NCI-H1105 (cell line): ENCODE data around the gene B4GALT2.

Experiments used
- DNase-seq: peaks from one replicate; lab custom pipeline; 2025; lab: John Stamatoyannopoulos, UW

The B4GALT2 gene

GRCh38 chr1:43978551-43979260, at the start of gene B4GALT2:
B4GALT2 (plus strand) TSS chr1:43979210; CDS start chr1:43981161, 1,951 bp downstream.
- peak; percentile 27 for DNase-seq

DNA sequence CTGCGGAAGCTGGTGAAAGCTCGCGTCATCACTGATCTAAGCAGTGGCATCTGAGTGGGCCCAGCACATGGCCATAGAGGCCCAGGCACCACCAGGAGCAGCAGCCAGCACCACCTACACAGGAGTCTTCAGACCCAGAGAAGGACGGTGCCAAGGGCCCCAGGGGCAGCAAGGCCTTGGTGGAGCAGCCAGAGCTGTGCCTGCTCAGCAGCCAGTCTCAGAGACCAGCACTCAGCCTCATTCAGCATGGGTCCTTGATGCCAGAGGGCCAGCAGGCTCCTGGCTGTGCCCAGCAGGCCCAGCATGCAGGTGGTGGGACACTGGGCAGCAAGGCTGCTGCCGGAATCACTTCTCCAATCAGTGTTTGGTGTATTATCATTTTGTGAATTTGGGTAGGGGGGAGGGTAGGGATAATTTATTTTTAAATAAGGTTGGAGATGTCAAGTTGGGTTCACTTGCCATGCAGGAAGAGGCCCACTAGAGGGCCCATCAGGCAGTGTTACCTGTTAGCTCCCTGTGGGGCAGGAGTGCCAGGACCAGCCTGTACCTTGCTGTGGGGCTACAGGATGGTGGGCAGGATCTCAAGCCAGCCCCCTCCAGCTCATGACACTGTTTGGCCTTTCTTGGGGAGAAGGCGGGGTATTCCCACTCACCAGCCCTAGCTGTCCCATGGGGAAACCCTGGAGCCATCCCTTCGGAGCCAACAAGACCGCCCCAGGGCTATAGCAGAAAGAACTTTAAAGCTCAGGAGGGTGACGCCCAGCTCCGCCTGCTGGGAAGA, 48.7 kb upstream of the B4GALT2 start:
- no peak for DNase-seq

- DNase-seq: no peak
These were observed 48.1 kb upstream of the B4GALT2 start for GRCh38 chr1:43930949-43931275.

- no peak for DNase-seq
These were observed 47.0 kb upstream of the B4GALT2 start for GRCh38 chr1:43931711-43932660.

- DNase-seq: peak; percentile 31
These were observed 46.1 kb upstream of the B4GALT2 start for GRCh38 chr1:43932786-43933385.

GRCh38 chr1:43933386-43934100, 45.5 kb upstream of the B4GALT2 start, which contains the start of gene ARTN:
ARTN (plus strand) TSS chr1:43933801; CDS start chr1:43935657, 1,856 bp downstream.
- peak; percentile 43 for DNase-seq

DNA sequence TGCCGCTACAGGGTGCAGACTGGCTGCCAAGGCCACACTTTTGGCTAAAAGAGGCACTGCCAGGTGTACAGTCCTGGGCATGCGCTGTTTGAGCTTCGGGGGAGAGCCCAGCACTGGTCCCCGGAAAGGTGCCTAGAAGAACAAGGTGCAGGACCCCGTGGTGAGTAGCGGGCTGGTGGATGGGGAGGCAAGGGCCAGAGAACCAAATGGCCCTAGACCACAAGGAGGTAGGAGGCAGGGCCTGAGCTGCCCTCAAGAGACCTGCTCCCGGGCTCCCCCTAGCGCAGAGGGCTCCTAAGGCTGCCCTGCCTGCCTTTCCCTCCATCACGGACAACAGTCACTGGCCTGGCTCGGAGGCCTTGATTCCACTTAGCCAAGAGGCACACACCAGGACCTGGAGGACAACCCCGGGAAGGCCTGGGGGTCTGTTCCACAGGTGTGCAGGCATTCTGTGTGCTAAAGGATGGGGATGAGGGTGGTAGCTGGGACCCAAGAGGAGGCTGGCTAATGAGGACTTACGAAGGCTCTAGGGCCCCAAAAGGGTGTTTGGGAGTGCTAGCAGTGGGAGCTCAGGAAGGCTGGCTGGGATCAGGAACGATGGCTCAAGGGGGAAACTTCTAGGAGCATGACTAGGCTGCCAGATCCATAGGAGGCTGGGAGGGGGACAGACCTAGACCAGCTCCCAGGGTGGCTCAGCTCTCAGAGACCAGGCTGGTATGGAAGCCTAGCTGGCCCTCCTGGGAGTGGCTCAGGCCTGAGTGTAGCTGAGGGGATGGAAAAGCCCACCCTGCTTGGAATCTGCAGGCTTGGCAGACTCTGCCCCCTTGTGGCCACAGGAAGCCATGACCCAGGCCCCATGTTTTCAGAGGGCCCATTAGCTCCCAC, 44.7 kb upstream of the B4GALT2 start:
- DNase-seq: peak; percentile 78

DNA sequence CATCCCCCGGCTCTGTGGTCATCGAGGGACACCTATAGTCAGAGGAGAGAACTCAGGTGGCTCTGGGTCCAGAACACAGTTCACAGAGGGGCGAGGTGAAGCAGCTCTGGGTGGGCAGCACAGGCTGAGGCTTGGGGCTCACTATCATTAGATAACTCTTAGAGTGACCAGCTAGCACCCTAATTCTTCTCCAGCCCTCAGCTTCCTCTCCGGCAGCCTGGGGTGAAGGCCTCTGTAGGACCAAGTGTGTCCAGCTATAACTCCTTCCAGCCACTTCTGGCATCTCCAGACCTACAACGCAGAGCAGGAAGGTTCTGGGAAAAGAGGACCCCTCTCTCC, 44.1 kb upstream of the B4GALT2 start:
- no peak for DNase-seq

DNA sequence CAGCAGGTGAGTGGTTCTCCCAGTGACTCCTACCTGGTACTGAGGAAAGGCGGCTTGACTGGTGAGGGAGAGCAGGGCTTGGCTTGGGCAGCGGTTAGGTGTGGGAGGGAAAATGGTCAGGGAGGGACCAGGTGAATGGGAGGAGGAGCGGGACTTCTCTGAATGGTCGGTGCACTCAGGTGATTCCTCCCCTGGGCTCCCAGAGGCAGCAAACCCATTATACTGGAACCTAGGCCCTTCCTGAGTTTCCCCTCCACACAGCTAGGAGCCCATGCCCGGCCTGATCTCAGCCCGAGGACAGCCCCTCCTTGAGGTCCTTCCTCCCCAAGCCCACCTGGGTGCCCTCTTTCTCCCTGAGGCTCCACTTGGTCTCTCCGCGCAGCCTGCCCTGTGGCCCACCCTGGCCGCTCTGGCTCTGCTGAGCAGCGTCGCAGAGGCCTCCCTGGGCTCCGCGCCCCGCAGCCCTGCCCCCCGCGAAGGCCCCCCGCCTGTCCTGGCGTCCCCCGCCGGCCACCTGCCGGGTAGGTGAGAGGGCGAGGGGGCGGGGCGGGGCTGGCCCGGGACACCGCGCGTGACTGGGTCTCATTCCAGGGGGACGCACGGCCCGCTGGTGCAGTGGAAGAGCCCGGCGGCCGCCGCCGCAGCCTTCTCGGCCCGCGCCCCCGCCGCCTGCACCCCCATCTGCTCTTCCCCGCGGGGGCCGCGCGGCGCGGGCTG, 43.1 kb upstream of the B4GALT2 start:
- peak; percentile 32 for DNase-seq

DNA sequence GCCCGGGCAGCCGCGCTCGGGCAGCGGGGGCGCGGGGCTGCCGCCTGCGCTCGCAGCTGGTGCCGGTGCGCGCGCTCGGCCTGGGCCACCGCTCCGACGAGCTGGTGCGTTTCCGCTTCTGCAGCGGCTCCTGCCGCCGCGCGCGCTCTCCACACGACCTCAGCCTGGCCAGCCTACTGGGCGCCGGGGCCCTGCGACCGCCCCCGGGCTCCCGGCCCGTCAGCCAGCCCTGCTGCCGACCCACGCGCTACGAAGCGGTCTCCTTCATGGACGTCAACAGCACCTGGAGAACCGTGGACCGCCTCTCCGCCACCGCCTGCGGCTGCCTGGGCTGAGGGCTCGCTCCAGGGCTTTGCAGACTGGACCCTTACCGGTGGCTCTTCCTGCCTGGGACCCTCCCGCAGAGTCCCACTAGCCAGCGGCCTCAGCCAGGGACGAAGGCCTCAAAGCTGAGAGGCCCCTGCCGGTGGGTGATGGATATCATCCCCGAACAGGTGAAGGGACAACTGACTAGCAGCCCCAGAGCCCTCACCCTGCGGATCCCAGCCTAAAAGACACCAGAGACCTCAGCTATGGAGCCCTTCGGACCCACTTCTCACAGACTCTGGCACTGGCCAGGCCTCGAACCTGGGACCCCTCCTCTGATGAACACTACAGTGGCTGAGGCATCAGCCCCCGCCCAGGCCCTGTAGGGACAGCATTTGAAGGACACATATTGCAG, 42.4 kb upstream of the B4GALT2 start:
- peak; percentile 54 for DNase-seq

DNA sequence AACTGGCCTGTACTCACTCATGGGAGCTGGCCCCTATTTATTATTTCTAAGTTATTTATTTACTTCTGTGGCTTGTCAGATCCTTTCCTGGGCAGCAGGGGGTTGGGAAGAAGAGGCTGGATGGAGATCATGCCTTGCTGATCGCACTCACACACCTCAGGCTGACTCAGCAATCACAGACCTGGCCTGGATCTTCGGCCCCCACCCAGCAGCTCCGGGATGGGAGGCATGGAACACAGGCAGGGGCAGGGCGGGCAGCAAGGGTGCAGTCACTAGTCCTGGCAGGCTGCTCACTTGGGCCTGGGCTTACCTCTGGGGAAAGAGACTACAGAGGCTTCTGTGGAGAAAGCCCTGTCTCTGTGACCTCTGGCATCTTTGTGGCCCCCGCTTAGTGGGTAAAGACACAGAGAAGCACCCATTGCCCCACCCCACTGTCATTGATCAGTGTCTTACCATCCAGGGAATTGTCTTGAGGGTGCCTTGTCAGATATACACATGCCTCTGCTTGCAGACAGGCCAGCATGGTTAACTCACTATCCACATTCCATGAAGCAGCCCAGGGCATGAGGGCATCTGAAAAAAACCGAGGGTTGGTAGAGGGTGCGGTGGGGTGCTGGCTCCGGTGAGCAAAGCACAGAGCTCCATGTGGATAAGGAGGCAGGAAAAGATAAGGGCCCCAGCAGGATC, 41.7 kb upstream of the B4GALT2 start:
- no peak for DNase-seq

DNA sequence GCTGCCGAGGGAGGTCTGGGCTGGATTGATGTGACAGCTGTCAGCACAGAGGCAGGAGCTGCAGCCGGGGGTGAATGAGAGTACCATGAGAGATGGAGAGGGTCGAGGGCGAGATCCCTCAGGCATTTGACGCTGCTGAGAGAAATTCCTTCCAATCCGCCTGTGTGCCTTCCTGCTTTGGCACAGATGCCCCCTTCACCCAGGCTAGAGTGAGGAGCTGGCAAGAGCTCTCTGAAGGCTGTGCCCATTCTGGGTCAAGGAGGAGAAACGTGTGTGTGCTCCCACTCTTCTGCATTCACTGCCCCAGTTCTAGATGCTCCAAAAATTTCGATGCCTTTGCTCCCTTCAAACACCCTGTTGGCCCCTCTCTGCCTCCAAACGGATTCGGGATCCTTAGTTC, 40.6 kb upstream of the B4GALT2 start:
- no peak for DNase-seq

DNA sequence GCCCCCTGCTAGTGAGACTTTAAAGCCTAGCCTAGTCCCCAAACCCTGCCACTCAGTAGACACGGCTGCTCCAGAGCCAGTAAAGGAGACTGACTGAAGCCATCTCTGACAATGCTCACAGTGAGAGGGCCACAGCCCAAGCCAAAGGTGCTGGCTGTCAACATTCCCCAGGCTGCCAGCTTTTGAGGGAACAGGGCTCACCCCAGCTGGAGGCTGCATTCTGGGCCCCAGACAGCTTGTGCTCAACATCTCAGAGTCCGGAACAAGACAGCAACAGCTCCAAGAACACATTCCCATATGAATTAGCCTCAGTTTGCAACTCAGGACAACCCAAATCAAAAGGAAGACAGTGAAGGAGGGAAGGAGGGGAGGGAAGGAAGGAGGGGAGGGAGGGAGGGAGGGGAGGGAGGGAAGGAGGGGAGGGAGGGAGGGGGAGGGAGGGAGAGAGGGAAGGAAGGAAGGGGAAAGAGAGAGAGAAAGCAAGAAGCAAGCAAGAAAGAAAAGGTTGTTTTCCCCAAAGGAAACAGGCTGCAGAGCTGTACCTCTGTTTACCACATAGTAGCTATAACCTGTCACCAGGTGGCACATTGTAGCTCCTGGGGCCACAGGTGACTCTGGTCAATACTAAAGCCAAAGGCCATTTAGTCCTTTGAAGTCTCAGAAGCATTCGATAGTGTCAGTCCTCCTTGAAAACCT, 40.0 kb upstream of the B4GALT2 start:
- no peak for DNase-seq

GRCh38 chr1:43942411-43942810, 36.6 kb upstream of the B4GALT2 start:
- DNase-seq: no peak

DNA sequence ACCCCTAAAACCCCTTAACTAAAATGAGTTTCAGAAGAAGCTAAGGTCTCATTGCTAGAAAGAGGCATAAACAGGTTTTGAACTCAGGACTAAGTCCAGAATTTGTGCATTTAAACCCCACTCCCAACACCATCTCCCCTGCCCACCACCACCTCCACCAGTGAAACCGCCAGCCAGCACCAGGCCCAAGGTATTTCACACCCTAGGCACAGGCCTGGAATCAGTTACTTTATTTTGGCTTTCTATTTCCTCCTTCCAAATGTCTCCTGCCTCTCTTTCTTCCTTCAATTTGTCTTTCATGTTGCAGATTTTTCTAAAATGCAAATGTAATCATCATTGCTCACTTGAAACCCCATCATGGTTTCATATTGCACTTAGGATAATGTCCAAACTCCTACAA, 34.1 kb upstream of the B4GALT2 start:
- no peak for DNase-seq

DNA sequence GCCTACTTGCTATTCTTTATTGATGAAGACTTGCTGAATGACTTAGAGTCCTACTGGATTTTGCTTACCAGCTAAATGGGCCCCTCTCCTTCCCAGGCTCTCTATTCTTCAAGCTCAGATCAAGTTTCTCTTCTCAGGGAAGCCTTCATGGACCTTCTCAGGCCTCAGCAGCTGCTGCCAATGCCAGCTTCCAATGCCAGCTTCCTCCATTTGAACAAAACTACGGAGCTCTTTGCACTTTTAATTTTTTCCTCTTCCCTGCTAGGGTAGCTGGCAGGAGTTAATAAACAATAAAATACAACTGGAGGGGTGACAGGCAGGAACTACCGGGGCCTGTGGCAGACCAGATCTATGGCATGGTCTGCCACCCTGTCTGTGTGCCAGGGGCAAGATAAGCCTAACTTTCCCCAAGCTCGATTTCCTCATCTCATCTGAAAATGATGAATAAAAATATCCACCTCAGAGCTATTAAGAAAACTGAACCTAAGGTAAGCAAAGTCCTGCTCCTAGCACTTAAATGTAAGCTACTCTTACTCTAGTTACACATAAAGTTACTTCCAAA, 33.3 kb upstream of the B4GALT2 start:
- DNase-seq: no peak

GRCh38 chr1:43946236-43947060, 32.6 kb upstream of the B4GALT2 start, which contains the start of gene IPO13:
IPO13 (plus strand) TSS chr1:43946950; CDS start chr1:43947601, 651 bp downstream.
- DNase-seq: peak; percentile 93
